ENCODE measurements around the gene COQ3.

DNA sequence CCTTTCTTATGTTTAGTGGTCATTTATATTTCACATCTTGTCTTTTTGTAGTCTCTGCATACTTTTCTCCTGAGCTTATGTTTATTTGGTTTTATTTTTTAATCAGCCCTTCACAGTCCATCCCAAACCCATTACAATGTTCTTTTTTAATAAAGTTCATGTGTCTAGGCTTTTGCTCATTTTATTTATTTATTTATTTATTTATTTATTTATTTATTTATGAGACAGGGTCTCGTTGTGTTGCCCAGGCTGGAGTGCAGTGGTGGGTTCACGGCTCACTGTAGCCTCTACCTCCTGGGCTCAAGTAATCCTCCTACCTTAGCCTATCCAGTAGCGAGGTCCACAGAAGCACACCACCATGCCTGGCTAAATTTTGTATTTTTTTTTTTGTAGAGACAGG lies 3.1 kb downstream of the COQ3 start:
- TF ChIP-seq POLR2A (IDR thresholded peaks at IDR 0.05), result no peak
- TF ChIP-seq, protein P1, sequence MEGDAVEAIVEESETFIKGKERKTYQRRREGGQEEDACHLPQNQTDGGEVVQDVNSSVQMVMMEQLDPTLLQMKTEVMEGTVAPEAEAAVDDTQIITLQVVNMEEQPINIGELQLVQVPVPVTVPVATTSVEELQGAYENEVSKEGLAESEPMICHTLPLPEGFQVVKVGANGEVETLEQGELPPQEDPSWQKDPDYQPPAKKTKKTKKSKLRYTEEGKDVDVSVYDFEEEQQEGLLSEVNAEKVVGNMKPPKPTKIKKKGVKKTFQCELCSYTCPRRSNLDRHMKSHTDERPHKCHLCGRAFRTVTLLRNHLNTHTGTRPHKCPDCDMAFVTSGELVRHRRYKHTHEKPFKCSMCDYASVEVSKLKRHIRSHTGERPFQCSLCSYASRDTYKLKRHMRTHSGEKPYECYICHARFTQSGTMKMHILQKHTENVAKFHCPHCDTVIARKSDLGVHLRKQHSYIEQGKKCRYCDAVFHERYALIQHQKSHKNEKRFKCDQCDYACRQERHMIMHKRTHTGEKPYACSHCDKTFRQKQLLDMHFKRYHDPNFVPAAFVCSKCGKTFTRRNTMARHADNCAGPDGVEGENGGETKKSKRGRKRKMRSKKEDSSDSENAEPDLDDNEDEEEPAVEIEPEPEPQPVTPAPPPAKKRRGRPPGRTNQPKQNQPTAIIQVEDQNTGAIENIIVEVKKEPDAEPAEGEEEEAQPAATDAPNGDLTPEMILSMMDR (IDR thresholded peaks at IDR 0.05), result no peak
- no peak for TF ChIP-seq EP300 (IDR thresholded peaks at IDR 0.05)
